GM19240 (cell line): ENCODE data around the gene BCL2L12.
"Not testable (repeated sequence)": the region's sequence is repeated elsewhere in the genome, so short reads cannot be mapped to it uniquely, and the experiment has no call there.

Source experiments
- DNase-seq: peaks from one replicate; pipeline ENCODE4 v3.0.0; 2011; ENCODE audit warnings: low spot score; ENCODE audit not compliant: insufficient read length

Gene BCL2L12

DNA sequence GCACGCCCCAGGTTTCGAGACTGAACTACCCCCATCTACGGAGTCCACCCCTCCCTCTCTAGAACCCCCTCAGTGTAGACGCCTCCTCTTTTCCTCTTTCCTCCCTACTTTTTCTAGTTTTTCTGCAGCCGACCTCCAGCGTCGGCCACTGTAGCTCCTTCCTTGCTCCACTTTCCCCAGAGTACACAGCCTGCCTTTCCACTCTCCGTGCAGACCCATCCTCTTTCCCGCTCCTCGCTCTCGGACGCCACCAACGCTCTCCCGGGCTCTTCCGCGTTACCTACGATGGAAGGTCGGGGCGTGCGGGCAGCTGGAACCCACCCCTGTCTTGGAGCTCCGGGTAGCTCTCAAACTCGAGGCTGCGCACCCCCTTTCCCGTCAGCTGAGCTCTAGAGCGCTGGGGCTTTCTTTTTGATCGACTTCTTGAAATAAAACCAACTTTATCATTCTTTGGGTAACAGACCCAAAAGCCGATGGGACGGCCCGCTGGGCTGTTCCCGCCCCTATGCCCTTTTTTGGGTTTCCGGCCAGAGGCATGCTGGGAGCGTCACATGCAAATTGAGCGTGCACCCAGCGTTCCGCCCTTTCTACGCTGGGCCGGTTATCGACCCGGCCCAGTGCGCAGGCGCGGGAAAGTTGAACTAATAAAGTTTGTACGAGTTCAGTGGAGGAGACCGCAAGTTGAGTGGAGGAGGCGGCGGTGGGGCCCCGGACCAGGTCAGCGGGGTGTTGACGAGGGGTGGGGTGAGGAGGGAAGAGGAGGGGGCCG is at the start of gene BCL2L12, which contains the start of gene IRF3:
Gene BCL2L12 (plus strand): TSS at position 583 of the 769 bp plus-strand sequence. CDS start 760 bp downstream, outside the sequence.
Gene IRF3 (minus strand): TSS at position 507 of the 769 bp plus-strand sequence. CDS start 1,019 bp downstream, outside the sequence.
- peak; percentile 99 for DNase-seq

- DNase-seq, result no peak
Observed at GRCh38 chr19:49616532-49616931, 49.2 kb upstream of the BCL2L12 start.

DNA sequence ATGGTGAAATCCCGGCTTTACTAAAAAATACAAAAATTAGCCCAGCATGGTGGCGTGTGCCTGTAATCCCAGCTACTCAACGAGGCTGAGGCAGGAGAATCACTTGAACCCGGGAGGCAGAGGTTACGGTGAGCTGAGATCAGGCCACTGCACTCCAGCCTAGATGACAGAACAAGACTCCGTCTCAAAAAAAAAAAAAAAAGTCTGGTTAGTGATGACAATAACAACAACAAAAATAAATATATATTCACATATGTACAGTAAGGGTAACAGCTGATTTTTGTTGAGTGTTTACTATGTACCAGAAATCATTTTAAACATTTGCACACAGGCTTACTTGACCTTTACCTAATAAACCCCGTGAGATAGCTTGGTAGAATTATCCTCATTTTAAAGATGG is 48.8 kb upstream of the BCL2L12 start:
- DNase-seq, result no peak

DNA sequence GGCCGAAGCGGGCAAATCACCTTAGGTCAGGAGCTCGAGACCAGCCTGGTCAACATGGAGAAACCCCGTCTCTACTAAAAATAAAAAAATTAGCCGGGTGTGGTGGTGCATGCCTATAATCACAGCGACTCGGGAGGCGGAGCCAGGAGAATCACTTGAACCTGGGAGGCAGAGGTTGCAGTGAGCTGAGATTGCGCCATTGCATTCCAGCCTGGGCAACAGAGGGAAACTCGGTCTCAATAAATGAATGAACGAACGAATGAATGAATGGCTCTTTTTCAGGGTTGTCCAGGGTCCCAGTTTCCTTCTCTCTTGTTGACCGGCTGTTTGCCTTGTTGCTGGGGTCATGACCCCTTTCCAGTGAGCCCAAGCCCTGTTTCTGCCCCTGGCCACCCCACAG is 47.9 kb upstream of the BCL2L12 start:
- not testable (repeated sequence) for DNase-seq

DNA sequence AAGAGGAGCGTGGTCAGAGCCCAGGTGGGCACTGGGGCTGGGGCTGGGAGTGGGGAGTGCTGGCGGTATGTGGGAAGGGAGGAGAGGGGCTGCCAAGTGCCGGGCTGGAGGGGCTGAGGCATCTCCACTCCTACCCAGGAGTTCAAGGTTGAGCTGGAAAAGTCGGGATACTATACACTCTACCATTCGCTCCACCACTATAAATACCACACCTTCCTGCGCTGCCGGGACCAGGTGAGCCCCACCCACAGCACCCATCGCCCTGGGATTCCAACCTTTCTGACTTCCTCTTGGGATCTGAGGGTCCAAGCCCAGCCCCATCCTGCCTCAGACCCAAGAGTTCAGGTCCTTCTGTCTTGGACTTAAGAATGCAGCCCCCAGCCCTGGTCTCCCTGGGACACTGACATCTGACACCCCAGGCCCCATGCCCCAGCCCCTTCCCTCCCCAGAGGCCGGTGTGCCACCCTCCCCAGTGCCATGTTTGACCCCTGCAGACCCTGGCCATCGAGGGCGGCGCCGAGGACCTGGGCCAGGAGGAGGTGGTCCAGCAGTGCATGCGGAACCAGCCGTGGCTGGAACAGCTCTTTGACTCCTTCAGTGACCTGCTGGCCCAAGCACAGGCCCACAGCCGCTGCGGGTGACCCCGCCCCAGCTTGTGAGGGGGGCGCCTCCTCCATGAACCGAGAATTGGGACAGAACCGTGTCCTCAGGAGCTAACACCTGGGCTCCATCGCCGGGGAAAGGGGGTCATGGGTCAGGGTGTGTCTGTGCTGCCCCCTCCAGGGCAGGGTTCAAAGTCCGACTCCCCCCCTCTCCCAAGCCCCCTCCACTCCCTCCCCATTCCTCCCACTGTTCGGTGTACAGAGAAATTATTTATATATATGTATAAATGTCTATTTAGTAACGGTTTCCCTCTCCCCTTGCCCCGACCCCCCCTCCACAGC is 40.5 kb upstream of the BCL2L12 start:
- DNase-seq, result no peak

DNA sequence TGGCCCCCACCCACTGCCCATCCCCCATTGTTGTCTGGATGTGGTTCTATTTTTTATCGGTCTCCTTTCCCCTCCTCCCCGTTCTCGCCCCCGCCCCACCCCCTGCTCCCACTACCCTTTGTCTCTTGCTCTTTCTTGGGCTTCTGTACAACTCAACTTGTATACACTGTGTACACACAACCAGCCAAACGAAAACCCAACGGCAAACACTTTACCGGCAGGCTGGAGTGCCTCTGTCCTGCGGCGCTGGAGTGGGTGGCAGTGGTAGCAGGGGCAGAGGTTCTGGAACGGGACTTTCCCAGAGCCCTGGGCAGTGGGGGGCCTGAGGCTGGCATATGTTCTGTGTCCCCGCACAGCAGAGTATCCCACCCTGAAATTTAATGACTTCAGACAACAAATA is 39.5 kb upstream of the BCL2L12 start:
- DNase-seq, result no peak

DNA sequence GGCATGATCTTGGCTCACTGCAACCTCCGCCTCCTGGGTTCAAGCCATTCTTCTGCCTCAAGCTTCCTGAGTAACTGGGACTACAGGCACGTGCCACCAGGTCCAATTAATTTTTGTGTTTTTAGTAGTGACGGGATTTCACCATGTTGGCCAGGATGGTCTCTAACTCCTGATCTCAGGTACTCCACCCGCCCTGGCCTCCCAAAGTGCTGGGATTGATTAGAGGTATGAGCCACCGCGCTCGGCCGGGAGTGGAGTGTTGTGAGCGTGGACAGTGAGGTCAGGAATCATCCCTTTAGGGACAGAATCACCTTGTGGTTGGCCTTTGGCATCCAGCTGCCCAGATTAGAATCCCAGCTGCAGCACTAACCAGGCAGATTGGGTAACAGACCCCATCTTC is 36.1 kb upstream of the BCL2L12 start:
- no peak for DNase-seq

DNA sequence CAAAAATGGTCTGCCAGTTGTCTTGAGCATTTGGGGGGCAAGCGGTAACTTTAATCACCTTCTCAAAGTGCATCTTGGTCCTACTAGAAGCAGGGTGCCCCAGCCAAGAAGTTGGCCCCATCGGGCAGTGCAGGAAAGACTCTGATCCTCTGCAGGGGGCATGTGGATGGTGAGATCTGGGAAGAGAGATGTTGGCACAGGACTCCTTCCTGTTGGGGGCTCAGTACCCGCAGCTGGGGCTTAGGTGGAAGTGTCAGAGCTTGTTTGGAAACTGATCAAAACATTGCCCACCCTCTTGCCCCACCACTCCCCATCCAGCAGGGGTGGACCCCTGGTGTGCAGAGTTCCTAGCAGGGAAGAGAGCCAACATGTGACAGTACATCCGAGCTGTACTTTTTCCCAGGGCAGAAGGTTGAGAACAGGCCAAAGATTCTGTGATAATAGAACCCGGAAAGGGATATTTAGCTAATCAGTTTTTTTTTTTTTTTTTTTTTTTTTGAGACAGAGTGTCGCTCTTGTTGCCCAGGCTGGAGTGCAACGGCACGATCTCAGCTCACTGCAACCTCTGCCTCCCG is 34.6 kb upstream of the BCL2L12 start:
- DNase-seq, result no peak

DNA sequence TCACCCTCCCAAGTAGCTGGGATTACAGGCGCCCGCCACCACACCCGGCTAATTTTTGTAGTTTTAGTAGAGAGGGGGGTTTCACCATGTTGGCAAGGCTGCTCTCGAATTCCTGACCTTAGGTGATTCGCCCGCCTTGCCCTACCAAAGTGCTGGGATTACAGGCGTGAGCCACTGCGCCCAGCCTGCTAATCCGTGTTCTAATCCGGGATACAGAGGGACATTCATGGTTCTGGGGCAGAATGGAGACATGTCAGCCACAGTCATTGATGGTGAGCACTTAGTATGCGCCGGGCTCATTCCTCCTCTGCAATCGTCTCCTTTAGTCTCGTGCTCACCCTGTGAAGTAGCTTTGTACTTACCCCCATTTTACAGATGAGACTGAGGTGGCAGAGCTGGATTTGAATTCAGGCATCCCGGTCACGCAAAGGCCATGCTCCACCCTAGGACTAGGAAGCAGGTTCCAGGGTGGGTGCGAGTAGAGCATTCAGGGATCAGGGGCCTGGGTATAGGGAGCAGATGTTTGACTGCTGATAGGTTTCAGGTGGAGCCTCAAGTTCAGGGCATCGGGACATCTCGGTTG is 34.0 kb upstream of the BCL2L12 start:
- no peak for DNase-seq

DNA sequence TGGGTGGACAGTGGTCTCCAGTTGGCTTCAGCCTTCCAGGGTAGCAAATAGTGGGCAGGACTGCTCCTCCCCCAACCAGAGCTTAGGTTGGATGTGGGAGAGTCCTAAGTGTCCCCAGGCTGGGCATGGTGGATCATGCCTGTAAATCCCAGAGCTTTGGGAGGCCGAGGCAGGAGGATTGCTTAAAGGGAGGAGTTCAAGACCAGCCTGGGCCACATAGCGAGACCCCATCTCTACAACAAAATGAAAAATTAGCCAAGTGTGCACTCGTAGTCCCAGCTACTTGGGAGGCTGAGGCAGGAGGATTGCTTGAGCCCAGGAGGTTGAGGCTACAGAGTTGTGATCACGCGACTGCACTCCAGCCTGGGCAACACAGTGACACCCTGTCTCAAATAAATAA is 33.2 kb upstream of the BCL2L12 start:
- no peak for DNase-seq

DNA sequence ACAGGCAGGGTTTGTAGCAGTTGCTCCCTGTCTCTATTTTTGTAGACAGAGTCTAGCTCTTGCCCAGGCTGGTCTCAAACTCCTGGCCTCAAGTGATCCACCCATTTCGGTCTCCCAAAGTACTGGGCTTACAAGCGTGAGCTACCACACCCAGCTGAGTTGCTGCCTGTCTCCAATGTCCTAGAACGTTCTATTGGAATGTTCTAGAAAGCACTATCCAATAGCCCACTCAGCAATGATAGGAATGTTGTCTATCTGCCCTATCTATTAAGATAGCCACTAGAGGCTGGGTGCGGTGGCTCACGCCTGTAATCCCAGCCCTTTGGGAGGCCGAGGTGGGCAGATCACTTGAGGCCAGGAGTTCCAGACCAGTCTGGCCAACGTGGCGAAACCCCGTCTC is 32.5 kb upstream of the BCL2L12 start:
- not testable (repeated sequence) for DNase-seq

GRCh38 chr19:49635530-49636232 is 30.1 kb upstream of the BCL2L12 start:
- DNase-seq, result no peak

DNA sequence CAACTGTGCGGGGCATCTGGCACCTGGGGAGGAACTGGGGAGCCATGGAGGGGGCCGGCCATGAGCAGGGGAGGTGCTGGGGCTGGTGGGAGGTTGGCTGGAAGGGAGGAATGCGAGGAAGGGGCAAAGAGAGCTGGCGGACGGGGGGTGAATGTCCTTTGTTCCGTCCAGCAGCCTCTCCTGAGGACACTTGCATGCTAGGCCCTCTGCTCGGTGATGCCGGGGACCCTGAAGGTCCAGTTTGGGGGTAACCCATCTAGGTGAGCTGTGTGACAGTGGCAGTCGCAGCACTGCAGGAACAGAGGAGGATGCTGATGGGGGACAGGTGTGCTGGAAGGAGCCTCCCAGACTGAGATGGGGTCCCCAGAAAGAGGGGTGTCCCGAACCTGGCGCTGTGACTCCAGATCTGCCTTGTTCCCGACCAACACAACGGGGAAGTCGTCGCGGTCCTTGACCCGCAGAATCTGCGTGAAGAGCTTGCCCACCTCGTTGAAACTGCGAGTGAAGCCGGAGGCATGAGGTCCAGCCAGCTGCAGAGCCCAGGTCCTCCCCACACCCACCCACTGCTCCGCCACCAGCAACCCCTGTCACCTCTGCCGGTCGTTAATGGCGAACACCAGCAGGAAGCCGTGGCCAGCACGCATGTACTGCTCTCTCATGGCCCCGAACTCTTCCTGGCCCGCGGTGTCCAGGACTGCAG is 29.4 kb upstream of the BCL2L12 start:
- DNase-seq, result no peak

- no peak for DNase-seq
Observed at GRCh38 chr19:49637821-49638738, 27.7 kb upstream of the BCL2L12 start.

- DNase-seq, result no peak
Observed at GRCh38 chr19:49639401-49640112, 26.2 kb upstream of the BCL2L12 start.

- peak; percentile 93 for DNase-seq
Observed at GRCh38 chr19:49640113-49640898, 25.4 kb upstream of the BCL2L12 start, which contains the start of gene RRAS. RRAS (minus strand) TSS chr19:49640143; CDS start chr19:49640098, 45 bp downstream.

DNA sequence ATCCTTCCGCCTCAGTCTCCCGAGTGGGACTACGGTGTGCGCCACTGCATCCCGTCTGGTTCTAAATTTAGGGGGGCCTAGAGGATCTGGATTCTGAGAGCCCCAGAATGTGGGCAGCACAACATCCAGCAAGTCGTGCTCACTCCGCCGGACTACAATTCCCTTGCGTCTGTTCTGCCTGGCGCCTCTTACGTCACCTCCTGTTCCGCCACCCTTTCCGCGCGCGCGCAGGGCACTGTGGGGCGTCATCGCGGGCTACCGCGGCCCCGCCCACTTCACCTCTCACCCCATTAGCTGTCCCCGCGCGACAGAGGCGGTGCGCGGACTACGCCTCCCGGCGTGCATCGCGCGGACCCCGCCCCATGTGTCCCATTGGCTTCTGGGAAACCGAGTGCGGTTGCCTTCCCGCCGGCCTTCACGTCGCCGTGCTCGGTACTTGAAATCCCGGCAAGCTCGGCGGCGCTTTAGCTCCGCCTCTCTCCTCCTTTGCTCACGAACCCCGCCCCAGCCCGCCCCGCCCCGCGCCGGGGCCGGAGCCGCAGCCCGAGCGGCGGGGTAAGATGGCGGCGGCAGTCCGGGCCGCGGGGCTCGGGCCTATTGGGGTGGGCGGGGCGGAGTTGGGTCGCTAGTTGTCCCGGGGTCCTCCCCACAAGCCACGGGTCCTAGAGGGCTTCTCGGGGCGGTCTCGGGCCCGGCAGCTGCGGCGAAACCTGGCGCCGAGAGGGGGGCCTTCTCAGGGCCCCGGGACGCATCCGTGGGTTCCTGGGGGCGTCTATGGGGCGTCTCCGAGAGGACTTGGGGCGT is 23.8 kb upstream of the BCL2L12 start, which contains the start of gene SCAF1:
Gene SCAF1 (plus strand): TSS at position 522 of the 804 bp plus-strand sequence. CDS start 2,818 bp downstream, outside the sequence.
- peak; percentile 97 for DNase-seq
